CD4-positive, alpha-beta T cell treated with Interleukin-4 for 1 hour (primary cell): ENCODE measurements around the gene MGAM2.

ENCODE experiments used
- DNase-seq, 2 donors: peaks; one replicate each; pipeline ENCODE4 v3.0.0-alpha.2; 2020 to 2022

The MGAM2 gene

GRCh38 chr7:142180426-142180825 lies 68.9 kb downstream of the MGAM2 start:
- no peak for DNase-seq

GRCh38 chr7:142181211-142181610 lies 69.7 kb downstream of the MGAM2 start:
- no peak for DNase-seq

- DNase-seq: no peak
Observed at GRCh38 chr7:142181966-142182365, 70.4 kb downstream of the MGAM2 start.

- no peak for DNase-seq
Observed at GRCh38 chr7:142185069-142185468, 73.6 kb downstream of the MGAM2 start.

GRCh38 chr7:142185801-142186200 lies 74.3 kb downstream of the MGAM2 start:
- DNase-seq: no peak

GRCh38 chr7:142188154-142188553 lies 76.6 kb downstream of the MGAM2 start:
- DNase-seq: no peak

GRCh38 chr7:142188846-142189245 lies 77.3 kb downstream of the MGAM2 start:
- DNase-seq: no peak

GRCh38 chr7:142194201-142194600 lies 82.7 kb downstream of the MGAM2 start:
- DNase-seq: no peak

GRCh38 chr7:142196066-142196840 lies 84.7 kb downstream of the MGAM2 start:
- no peak for DNase-seq

GRCh38 chr7:142200206-142200605 lies 88.7 kb downstream of the MGAM2 start:
- DNase-seq: no peak

GRCh38 chr7:142228537-142229104 lies 117.1 kb downstream of the MGAM2 start:
- DNase-seq: no peak

- DNase-seq: no peak
Observed at GRCh38 chr7:142231716-142232115, 120.2 kb downstream of the MGAM2 start.

GRCh38 chr7:142240546-142240945 lies 129.0 kb downstream of the MGAM2 start:
- DNase-seq: no peak

- DNase-seq: no peak
Observed at GRCh38 chr7:142243823-142244222, 132.3 kb downstream of the MGAM2 start.

- DNase-seq: no peak
Observed at GRCh38 chr7:142248166-142249160, 136.9 kb downstream of the MGAM2 start.

- DNase-seq: no peak
Observed at GRCh38 chr7:142249918-142250317, 138.4 kb downstream of the MGAM2 start.

GRCh38 chr7:142250705-142251104 lies 139.2 kb downstream of the MGAM2 start:
- DNase-seq: no peak

GRCh38 chr7:142257958-142258357 lies 146.4 kb downstream of the MGAM2 start, which contains the start of gene PRSS58:
TSS of gene PRSS58 (minus strand) at chr7:142258058. CDS start at chr7:142257707, 351 bp downstream.
- DNase-seq: no peak

GRCh38 chr7:142263598-142264380 lies 152.3 kb downstream of the MGAM2 start:
- no peak for DNase-seq
